Effector memory CD8-positive, alpha-beta T cell (primary cell): ENCODE results near the gene PCP2.
"Not testable (repeated sequence)": the region's sequence is repeated elsewhere in the genome, so short reads cannot be mapped to it uniquely, and the experiment has no call there.

Experiments used
- ATAC-seq: fragments of 150-1000 bp; cut with Tn5 transposase; replicated peaks from 2 replicates; pipeline ENCODE4 v1.10.0; 2021; ENCODE audit warnings: mild to moderate bottlenecking, moderate library complexity
- DNase-seq, 3 experiments: peaks; one replicate each; pipeline ENCODE4 v3.0.0; 2021
- H3K27ac Mint-ChIP-seq, 2 donors: one replicate each; pipeline ENCODE4 v1.8.0; 2022; ENCODE audit warnings: mild to moderate bottlenecking in 2 of 2, mixed read lengths in 2 of 2, moderate library complexity in 2 of 2
- H3K27me3 Mint-ChIP-seq, 2 donors: one replicate each; pipeline ENCODE4 v1.8.0; 2022; ENCODE audit warnings: mixed read lengths in 2 of 2
- H3K36me3 Mint-ChIP-seq: one replicate; pipeline ENCODE4 v1.8.0; 2022; ENCODE audit warnings: mild to moderate bottlenecking, moderate library complexity, mixed read lengths; ENCODE audit not compliant: insufficient read depth
- H3K4me1 Mint-ChIP-seq, 2 donors: one replicate each; pipeline ENCODE4 v1.8.0; 2022; ENCODE audit warnings: low read depth in 2 of 2, mixed read lengths in 2 of 2
- H3K4me3 Mint-ChIP-seq, 2 donors: one replicate each; pipeline ENCODE4 v1.8.0; 2022; ENCODE audit warnings: mild to moderate bottlenecking in 2 of 2, mixed read lengths in 2 of 2, moderate library complexity in 2 of 2
- H3K9me3 Mint-ChIP-seq, 2 donors: one replicate each; pipeline ENCODE4 v1.8.0; 2022; ENCODE audit warnings: mixed read lengths in 2 of 2

The PCP2 gene

DNA sequence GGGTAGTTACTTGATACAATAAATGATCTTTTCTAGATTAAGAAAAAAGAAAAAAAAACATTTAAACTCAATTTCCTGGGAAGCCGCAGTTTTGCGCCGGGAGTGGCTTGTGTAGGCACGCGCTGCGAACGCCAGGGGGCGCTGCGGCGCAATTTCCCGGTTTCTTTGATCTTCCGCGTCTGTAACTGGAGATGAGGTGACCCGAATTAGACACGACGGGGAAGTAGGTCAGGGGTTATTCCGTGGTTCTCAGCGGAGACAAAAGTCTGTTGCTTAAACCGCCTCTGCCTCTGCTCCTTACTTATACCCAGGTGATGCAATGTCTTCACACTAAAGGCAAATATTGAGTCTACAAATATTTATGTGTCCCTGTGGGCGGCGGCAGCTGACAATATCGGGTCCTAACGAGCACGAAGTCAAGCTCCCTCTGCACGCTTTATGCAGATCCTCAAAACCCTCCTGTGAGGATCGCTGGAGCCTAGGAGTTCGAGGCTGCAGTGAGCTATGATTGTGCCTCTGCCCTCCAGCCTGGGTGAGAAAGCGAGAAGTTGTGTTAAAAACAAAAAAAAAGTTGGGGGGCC lies 18.6 kb upstream of the PCP2 start:
- H3K9me3 Mint-ChIP-seq: no peaks in the 10 kb centered on the region
- peaks cover 9 to 11% of the 10 kb centered on the region in 2 donors for H3K4me1 Mint-ChIP-seq
- no peaks in the 10 kb centered on the region for H3K27me3 Mint-ChIP-seq
- peak overlapping the region; percentile 74 to 85 for H3K4me3 Mint-ChIP-seq
- ATAC-seq: peak; percentile 99
- H3K36me3 Mint-ChIP-seq: peaks cover 8% of the 10 kb centered on the region
- peak; percentile 89 to 91 (median 90) for DNase-seq
- peak overlapping the region; percentile 68 to 96 for H3K27ac Mint-ChIP-seq

DNA sequence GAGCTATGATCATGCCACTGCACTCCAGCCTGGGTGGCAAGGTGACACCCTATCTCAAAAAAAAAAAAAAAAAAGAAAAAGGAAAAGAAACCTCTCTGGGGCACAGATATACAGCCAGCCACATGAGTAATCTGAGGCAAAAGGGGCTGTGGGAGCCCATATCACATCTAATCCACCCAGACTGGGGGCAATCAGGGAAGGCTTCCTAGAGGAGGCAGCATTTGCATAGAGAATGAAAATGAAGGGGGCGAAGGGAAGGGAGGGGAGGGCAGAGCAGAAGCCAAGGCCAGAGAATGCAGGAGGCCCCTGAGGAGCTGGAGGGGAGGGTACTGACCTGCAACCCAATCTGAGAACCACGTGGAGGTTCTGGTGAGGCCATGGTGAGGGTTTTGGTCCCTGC lies 16.6 kb upstream of the PCP2 start:
- no peak overlapping the region for H3K27ac Mint-ChIP-seq
- no peaks in the 10 kb centered on the region for H3K27me3 Mint-ChIP-seq
- DNase-seq (no peak), ATAC-seq (no peak)
- peaks cover 9 to 11% of the 10 kb centered on the region in 2 donors for H3K4me1 Mint-ChIP-seq
- no peaks in the 10 kb centered on the region for H3K9me3 Mint-ChIP-seq
- no peak overlapping the region for H3K4me3 Mint-ChIP-seq
- peaks cover 5% of the 10 kb centered on the region for H3K36me3 Mint-ChIP-seq

DNA sequence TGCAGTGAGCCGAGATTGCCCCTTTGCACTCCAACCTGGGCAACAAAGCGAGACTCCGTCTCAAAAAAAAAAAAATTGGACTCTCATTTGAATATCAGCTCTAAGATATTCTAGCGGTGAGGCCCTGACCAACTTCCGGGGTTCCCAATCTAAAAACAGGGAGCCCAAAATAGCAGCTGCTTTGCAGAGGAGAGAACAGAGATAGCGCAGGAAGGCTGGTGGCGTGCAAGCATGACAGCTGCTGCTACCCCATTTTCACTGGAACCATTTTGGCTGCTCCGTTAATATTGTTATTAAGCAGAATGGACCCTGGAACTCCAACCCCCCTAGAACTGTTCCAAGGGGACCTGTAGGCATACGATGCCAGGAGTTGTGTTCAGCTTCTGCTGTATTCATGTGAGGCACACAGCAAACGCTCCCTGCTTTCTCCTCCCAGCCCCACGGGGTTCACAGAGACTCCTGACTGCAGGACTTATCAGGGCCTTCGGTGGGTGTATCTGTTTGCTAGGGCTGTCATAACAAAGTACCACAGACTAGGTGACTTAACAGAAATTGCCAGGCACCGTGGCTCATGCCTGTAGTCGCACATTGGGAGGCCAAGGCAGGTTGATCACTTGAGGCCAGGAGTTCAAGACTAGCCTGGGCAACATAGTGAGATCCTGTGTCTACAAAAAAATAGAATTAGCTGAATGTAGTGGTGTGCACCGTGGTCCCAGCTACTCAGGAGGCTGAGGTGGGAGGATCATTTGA lies 14.9 kb upstream of the PCP2 start:
- Mint-ChIP-seq H3K4me3 (no peak overlapping the region), H3K4me1 (peaks cover 9 to 11% of the 10 kb centered on the region in 2 donors), H3K27ac (no peak overlapping the region), H3K27me3 (no peaks in the 10 kb centered on the region), H3K9me3 (no peaks in the 10 kb centered on the region), H3K36me3 (peaks cover 14% of the 10 kb centered on the region)
- DNase-seq (no peak), ATAC-seq (no peak)

DNA sequence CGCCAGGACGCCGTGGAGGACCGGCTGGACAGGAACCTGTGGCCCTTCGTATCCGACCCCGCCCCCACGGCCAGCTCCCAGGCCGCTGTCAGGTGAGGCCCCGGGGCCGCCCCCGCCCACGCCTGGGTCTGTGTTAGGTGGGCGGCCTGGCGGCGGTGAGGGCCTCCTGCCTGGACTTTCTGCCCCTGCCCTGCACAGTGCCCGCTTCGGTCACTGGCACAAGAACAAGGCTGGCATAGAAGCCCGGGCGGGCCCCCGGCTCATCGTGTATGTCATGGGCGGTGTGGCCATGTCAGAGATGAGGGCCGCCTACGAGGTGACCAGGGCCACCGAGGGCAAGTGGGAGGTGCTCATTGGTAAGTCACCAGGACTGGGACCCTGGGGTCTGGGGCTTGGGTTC lies 13.6 kb upstream of the PCP2 start:
- no peak overlapping the region for H3K4me3 Mint-ChIP-seq
- peaks cover 2% of the 10 kb centered on the region in 2 donors for H3K4me1 Mint-ChIP-seq
- no peak for DNase-seq
- peaks cover 14% of the 10 kb centered on the region for H3K36me3 Mint-ChIP-seq
- no peak overlapping the region for H3K27ac Mint-ChIP-seq
- ATAC-seq: no peak
- no peaks in the 10 kb centered on the region for H3K9me3 Mint-ChIP-seq
- H3K27me3 Mint-ChIP-seq: no peaks in the 10 kb centered on the region

DNA sequence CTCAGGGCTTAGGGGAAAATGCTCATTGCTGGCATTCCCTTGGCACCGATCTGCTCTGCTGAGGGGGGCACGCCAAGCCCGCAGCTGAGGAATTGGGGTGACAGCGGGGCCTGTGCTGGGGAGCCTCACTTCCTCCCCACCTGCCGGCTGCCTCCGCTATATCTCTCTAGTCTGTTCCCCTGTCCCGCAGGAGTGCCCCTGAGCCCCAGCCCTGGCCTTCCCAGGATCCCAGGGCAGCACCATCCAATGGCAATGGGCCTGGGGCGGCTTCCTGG lies 12.8 kb upstream of the PCP2 start:
- DNase-seq (no peak), ATAC-seq (no peak)
- Mint-ChIP-seq H3K27ac (peak overlapping the region; percentile 8 to 9), H3K27me3 (no peaks in the 10 kb centered on the region), H3K4me3 (no peak overlapping the region), H3K4me1 (no peaks in the 10 kb centered on the region), H3K36me3 (peaks cover 10% of the 10 kb centered on the region), H3K9me3 (no peaks in the 10 kb centered on the region)

DNA sequence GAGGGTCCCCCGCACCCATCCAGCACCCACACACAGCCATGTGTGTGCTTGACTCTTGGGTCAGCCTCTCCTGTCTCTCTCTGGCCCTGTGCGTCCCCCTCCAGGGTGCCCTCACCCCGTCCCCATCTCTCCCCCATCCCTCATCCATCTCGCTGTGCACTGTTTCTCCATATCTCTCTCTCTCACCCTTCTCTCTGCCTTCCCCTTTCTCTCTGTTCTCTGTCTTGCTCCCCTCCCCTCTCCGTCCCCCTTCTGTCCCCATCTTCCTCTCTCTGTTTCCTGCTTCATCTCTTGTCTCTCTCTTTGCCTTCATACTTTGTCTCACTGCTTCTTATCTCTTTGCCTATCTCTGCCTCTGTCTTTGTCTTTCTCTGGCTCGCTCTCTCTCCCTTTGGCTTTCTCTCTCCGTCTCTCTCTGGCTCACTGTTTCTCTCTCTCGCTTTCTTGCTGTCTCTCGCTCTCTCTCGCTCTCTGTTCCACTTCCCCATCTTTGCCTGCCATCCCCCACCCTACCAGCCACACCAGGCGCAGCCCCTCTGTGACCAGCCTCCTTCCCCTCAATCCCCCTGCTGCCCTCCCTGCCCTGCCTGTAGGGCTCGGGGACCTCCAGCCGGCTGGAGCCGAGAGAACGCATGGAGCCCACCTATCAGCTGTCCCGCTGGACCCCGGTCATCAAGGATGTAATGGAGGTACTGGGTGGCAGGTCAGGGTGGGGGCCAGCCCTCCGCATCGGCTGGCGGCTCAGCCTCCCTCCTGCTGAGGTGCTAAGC lies 12.3 kb upstream of the PCP2 start:
- Mint-ChIP-seq H3K27me3 (no peaks in the 10 kb centered on the region), H3K36me3 (peaks cover 13% of the 10 kb centered on the region), H3K9me3 (no peaks in the 10 kb centered on the region), H3K4me3 (no peak overlapping the region), H3K4me1 (no peaks in the 10 kb centered on the region), H3K27ac (peak overlapping the region; percentile 8 to 9)
- no peak for DNase-seq
- no peak for ATAC-seq

DNA sequence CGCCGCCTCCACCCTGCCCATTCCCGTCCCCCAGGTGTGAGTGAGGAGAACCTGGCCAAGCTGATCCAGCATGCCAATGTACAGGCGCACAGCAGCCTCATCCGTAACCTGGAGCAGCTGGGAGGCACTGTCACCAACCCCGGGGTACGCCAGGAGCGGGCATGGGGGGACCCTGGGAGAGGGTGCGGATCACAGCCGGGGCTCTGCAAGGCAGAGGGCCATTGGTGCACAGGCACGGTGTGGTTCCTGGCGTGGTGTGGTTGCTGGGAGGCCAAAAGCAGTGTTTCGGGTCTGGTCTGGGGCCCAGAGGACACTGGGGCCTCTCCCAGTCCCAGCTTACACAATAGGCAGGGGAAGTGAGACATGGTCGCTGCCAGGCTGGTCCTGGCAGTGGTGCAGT lies 11.6 kb upstream of the PCP2 start:
- Mint-ChIP-seq H3K27ac (no peak overlapping the region), H3K9me3 (no peaks in the 10 kb centered on the region), H3K27me3 (no peaks in the 10 kb centered on the region), H3K36me3 (peaks cover 15% of the 10 kb centered on the region), H3K4me3 (no peak overlapping the region), H3K4me1 (peaks cover 1 to 3% of the 10 kb centered on the region in 2 donors)
- ATAC-seq (peak; percentile 24), DNase-seq (no peak)

DNA sequence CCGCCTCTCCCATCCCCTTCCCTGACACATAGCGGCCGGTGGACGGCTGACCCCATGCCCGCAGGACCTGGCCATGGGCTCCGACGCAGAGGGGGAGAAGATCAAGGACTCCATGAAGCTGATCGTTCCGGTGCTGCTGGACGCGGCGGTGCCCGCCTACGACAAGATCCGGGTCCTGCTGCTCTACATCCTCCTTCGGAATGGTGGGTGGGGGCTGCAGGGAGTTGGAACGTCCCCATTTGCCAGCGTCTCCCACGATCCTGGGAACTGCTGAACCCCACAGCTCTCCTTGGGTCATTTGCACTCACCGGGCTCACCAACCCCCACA lies 11.0 kb upstream of the PCP2 start:
- H3K27me3 Mint-ChIP-seq: no peaks in the 10 kb centered on the region
- H3K36me3 Mint-ChIP-seq: peaks cover 15% of the 10 kb centered on the region
- H3K4me3 Mint-ChIP-seq: no peak overlapping the region
- ATAC-seq (no peak), DNase-seq (no peak)
- H3K9me3 Mint-ChIP-seq: no peaks in the 10 kb centered on the region
- peaks cover 8 to 10% of the 10 kb centered on the region in 2 donors for H3K4me1 Mint-ChIP-seq
- no peak overlapping the region for H3K27ac Mint-ChIP-seq

DNA sequence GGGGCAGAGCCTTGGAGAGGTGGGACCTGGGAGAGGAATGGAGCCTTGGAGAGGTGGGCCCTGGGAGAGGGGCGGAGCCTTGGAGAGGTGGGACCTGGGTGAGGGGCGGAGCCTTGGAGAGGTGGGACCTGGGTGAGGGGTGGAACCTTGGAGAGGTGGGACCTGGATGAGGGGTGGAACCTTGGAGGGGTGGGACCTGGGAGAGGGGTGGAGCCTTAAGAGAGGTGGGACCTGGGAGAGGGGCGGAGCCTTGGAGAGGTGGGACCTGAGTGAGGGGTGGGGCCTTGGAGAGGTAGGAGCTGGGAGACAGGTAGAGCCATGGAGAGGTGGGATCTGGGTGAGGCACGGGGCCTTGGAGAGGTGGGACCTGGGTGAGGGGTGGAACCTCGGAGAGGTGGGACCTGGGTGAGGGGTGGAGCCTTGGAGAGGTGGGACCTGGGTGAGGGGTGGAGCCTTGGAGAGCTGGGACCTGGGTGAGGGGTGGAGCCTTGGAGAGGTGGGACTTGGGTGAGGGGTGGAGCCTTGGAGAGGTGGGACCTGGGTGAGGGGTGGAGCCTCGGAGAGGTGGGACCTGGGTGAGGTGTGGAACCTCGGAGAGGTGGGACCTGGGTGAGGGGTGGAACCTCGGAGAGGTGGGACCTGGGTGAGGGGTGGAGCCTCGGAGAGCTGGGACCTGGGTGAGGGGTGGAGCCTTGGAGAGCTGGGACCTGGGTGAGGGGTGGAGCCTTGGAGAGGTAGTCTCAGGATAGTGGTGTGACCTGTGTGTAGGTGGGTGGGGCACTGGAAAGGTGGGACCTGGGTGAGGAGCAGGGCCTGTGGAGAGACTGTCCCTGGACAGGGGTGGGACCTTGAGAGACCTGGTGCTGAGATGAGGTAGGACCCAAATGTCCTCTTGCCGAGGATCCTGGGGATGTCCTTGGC lies 10.4 kb upstream of the PCP2 start:
- not testable (repeated sequence) for H3K4me3 Mint-ChIP-seq, H3K9me3 Mint-ChIP-seq, DNase-seq, H3K27me3 Mint-ChIP-seq, ATAC-seq
- H3K27ac Mint-ChIP-seq: peak overlapping the region in 1 of 2 donors; percentile 88
- peaks cover 15% of the 10 kb centered on the region for H3K36me3 Mint-ChIP-seq
- H3K4me1 Mint-ChIP-seq: peaks cover 14 to 15% of the 10 kb centered on the region in 2 donors

DNA sequence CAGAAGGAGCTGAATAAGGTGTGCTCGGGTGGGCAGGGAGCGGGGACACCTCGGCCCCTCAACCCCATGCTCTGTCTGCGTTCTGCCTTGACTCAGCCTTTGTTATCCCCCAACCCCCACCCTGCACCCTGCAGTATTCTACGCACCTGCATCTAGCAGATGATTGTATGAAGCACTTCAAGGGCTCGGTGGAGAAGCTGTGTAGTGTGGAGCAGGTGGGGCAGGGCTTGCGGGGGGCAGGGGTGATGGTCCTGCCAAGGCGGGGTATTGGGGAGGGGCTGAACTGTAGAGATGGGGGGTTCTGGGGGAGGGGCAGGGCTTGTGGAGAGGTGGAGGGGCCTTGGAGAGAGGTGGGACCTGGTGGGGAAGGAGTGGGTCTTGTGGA lies 9.5 kb upstream of the PCP2 start:
- no peaks in the 10 kb centered on the region for H3K9me3 Mint-ChIP-seq

DNA sequence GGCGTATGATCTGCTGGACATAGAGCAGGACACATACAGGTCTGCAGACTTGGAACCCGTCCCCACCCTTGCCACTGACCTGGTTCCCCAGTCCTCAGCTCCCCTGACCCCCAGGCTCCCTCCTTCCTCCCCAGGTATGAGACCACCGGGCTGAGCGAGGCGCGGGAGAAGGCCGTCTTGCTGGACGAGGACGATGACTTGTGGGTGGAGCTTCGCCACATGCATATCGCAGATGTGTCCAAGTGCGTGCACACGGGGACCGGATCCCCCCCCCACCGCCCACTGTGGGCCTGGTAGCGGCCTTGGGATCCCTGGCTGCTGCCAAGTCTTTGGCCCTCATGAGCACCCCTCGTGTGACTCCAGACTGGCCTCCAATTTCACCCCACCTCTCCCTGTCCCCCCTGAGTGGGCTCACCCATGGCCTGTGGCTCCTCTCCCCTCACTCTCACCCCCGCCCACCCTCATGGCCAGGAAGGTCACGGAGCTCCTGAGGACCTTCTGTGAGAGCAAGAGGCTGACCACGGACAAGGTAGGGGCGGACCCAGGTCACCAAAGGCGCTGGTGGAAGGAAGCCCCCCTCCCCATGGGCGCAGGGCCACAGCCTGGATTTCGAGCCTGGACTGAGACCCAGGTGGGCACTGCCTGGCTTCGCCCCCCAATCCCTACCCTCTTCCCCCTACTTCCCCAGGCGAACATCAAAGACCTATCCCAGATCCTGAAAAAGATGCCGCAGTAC lies 8.9 kb upstream of the PCP2 start:
- ATAC-seq (no peak), DNase-seq (no peak)
- Mint-ChIP-seq H3K4me1 (peaks cover 15 to 21% of the 10 kb centered on the region in 2 donors), H3K4me3 (no peak overlapping the region), H3K27me3 (no peaks in the 10 kb centered on the region), H3K27ac (no peak overlapping the region), H3K9me3 (no peaks in the 10 kb centered on the region), H3K36me3 (peaks cover 20% of the 10 kb centered on the region)

More for the DNA sequence above, 9.5 kb upstream of the PCP2 start:
- ATAC-seq (no peak), DNase-seq (no peak)
- Mint-ChIP-seq H3K27ac (peak overlapping the region in 1 of 2 donors; percentile 88), H3K27me3 (no peaks in the 10 kb centered on the region), H3K36me3 (peaks cover 15% of the 10 kb centered on the region), H3K4me3 (no peak overlapping the region), H3K4me1 (peaks cover 15 to 17% of the 10 kb centered on the region in 2 donors)

DNA sequence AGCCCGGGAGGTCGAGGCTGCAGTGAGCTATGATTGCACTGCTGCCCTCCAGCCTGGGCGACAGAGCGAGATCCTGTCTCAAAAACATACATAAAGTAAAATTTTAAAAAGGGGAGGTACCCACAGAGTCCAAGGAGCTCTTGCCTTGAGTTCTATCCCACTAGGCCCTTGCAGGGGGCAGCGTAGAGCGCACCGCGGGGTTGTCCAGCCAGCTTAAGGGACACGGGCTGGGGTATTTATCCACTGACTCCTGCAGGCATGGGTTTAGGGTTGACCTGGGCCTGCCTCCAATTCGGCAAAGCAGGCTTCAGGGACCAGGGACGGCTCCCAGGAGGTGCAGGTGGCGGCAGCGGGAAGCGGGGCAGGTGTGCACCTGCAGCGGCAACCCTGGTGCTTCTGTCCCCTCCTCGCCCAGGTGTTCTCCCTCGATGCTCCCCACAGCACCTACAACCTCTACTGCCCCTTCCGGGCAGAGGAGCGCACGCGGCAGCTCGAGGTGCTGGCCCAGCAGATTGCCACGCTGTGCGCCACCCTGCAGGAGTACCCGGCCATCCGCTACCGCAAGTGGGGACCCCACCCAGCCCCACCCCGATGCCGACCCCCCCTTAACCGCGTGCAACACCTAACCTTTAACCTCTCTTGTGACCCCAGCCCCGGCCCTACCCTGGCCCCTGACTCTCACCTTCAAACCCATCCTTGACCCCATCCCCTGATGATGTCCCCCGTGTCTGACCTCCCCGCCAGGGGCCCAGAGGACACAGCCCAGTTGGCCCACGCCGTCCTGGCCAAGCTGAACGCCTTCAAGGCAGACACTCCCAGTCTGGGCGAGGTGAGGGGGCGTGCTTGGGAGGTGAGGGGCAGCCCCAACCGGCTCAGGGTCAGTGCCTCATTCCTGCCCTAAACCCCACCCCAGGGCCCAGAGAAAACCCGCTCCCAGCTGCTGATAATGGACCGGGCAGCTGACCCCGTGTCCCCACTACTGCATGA lies 8.1 kb upstream of the PCP2 start:
- Mint-ChIP-seq H3K9me3 (no peaks in the 10 kb centered on the region), H3K36me3 (peaks cover 28% of the 10 kb centered on the region), H3K4me3 (no peak overlapping the region), H3K4me1 (peaks cover 15 to 26% of the 10 kb centered on the region in 2 donors), H3K27me3 (no peaks in the 10 kb centered on the region), H3K27ac (no peak overlapping the region)
- ATAC-seq (no peak), DNase-seq (no peak)
